Measurements from ENCODE around the gene GLIPR1L1. TPM values are rescaled to one million over a fixed set of nuclear protein-coding genes. Genes with fewer than 3 reads are reported as not detected.

The GLIPR1L1 gene
- total and polyA plus RNA-seq, 2 of the 8 experiments (the other 6 are each of a cell fraction or from before 2014, with no cell fraction given): 1.2 to 1.7 TPM

DNA sequence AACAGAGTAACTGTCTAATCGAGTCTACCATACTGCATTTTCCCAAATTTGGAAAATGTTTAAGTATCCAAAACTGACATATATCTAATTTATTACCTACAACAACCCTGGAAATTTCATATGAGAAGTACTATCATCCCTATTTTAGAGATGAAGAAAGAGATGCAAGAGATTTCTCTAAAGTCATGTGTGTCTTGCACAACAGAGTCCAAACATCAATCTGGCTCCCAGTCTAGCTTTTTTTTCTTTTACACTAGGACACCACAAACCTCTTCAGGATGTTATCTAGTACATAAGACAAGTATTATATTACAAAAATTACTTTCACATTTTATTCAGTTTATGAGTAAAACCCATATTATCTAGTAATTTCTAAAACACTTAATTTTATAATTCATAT is 43.5 kb upstream of the GLIPR1L1 start (continued):
- TF ChIP-seq, protein P1, sequence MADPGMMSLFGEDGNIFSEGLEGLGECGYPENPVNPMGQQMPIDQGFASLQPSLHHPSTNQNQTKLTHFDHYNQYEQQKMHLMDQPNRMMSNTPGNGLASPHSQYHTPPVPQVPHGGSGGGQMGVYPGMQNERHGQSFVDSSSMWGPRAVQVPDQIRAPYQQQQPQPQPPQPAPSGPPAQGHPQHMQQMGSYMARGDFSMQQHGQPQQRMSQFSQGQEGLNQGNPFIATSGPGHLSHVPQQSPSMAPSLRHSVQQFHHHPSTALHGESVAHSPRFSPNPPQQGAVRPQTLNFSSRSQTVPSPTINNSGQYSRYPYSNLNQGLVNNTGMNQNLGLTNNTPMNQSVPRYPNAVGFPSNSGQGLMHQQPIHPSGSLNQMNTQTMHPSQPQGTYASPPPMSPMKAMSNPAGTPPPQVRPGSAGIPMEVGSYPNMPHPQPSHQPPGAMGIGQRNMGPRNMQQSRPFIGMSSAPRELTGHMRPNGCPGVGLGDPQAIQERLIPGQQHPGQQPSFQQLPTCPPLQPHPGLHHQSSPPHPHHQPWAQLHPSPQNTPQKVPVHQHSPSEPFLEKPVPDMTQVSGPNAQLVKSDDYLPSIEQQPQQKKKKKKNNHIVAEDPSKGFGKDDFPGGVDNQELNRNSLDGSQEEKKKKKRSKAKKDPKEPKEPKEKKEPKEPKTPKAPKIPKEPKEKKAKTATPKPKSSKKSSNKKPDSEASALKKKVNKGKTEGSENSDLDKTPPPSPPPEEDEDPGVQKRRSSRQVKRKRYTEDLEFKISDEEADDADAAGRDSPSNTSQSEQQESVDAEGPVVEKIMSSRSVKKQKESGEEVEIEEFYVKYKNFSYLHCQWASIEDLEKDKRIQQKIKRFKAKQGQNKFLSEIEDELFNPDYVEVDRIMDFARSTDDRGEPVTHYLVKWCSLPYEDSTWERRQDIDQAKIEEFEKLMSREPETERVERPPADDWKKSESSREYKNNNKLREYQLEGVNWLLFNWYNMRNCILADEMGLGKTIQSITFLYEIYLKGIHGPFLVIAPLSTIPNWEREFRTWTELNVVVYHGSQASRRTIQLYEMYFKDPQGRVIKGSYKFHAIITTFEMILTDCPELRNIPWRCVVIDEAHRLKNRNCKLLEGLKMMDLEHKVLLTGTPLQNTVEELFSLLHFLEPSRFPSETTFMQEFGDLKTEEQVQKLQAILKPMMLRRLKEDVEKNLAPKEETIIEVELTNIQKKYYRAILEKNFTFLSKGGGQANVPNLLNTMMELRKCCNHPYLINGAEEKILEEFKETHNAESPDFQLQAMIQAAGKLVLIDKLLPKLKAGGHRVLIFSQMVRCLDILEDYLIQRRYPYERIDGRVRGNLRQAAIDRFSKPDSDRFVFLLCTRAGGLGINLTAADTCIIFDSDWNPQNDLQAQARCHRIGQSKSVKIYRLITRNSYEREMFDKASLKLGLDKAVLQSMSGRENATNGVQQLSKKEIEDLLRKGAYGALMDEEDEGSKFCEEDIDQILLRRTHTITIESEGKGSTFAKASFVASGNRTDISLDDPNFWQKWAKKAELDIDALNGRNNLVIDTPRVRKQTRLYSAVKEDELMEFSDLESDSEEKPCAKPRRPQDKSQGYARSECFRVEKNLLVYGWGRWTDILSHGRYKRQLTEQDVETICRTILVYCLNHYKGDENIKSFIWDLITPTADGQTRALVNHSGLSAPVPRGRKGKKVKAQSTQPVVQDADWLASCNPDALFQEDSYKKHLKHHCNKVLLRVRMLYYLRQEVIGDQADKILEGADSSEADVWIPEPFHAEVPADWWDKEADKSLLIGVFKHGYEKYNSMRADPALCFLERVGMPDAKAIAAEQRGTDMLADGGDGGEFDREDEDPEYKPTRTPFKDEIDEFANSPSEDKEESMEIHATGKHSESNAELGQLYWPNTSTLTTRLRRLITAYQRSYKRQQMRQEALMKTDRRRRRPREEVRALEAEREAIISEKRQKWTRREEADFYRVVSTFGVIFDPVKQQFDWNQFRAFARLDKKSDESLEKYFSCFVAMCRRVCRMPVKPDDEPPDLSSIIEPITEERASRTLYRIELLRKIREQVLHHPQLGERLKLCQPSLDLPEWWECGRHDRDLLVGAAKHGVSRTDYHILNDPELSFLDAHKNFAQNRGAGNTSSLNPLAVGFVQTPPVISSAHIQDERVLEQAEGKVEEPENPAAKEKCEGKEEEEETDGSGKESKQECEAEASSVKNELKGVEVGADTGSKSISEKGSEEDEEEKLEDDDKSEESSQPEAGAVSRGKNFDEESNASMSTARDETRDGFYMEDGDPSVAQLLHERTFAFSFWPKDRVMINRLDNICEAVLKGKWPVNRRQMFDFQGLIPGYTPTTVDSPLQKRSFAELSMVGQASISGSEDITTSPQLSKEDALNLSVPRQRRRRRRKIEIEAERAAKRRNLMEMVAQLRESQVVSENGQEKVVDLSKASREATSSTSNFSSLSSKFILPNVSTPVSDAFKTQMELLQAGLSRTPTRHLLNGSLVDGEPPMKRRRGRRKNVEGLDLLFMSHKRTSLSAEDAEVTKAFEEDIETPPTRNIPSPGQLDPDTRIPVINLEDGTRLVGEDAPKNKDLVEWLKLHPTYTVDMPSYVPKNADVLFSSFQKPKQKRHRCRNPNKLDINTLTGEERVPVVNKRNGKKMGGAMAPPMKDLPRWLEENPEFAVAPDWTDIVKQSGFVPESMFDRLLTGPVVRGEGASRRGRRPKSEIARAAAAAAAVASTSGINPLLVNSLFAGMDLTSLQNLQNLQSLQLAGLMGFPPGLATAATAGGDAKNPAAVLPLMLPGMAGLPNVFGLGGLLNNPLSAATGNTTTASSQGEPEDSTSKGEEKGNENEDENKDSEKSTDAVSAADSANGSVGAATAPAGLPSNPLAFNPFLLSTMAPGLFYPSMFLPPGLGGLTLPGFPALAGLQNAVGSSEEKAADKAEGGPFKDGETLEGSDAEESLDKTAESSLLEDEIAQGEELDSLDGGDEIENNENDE (IDR thresholded peaks at IDR 0.05; ENCODE audit: insufficient replicate concordance, low read length): no peak
- no peak for TF ChIP-seq POLR2AphosphoS5 (IDR thresholded peaks at IDR 0.05; ENCODE audit: low read depth, low read length)
